ENCODE results near the gene RAP1GAP2.

DNA sequence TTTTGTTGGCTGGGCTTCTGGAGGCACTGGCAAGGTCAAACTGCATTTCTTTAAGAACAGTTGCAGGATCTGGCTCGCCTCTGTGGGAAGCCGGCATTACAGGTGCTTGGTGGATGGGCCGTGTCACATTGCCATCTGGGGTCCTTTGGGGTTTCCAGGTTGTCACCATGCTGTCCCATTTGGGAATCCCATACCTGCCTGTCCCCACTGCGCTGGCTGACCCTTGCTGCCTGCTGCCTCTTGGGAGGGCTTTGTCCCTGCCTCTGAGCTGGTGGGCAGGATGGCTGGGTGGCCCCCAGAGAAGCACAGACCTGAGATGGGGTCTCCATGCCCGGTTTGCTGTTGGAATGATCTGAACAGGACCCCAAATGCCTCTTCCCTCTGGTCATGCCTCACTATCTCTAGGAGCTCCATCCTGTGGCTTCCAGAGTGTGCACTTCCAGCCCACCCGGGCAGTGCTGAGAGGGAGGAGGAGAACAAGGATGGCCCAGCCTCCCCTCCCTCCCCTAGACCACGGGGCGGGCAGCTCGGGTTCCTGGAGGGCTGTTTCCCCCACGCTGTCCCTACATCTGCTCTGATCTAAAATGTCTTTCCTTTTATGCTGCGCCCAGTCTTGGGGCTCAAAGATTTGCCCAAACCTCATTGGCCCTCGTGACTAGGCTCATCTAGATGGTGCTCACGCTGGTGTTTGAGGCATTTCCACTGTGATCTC lies 239.2 kb downstream of the RAP1GAP2 start:
- no peak for TF ChIP-seq EZH2phosphoT487 (IDR thresholded peaks at IDR 0.05; ENCODE audit: insufficient read depth, low read depth)
- TF ChIP-seq EZH2 (IDR thresholded peaks at IDR 0.05; ENCODE audit: insufficient read depth, poor library complexity, severe bottlenecking): no peak
